Naive B cell (primary cell): ENCODE results near the gene PABPC1L2B. TPM values are rescaled to one million over a fixed set of nuclear protein-coding genes. Genes with fewer than 3 reads are reported as not detected.
"Not testable (repeated sequence)": the region's sequence is repeated elsewhere in the genome, so short reads cannot be mapped to it uniquely, and the experiment has no call there.

Experiments
- ATAC-seq, 2 donors: fragments of 150-1000 bp; cut with Tn5 transposase; 2 replicates each; pipeline ENCODE4 v1.10.0; 2021; ENCODE audit warnings: low read depth in 2 of 2, mild to moderate bottlenecking in 2 of 2, moderate library complexity in 2 of 2
- DNase-seq: peaks from one replicate; pipeline ENCODE4 v3.0.0; 2022
- H3K27ac Mint-ChIP-seq, 6 donors: one replicate each; pipeline ENCODE4 v1.8.0; 2020 to 2022; ENCODE audit warnings: mild to moderate bottlenecking in 6 of 6, mixed read lengths in 6 of 6, moderate library complexity in 5 of 6, inconsistent platforms in 2 of 6
- H3K27me3 Mint-ChIP-seq, 3 donors: one replicate each; pipeline ENCODE4 v1.8.0; 2021 to 2022; ENCODE audit warnings: mixed read lengths in 3 of 3, mild to moderate bottlenecking in 1 of 3
- H3K36me3 Mint-ChIP-seq, 2 donors: one replicate each; pipeline ENCODE4 v1.8.0; 2020 to 2022; ENCODE audit warnings: mixed read lengths in 2 of 2, inconsistent platforms in 1 of 2, mild to moderate bottlenecking in 1 of 2
- H3K4me1 Mint-ChIP-seq, 3 donors: one replicate each; pipeline ENCODE4 v1.8.0; 2020 to 2022; ENCODE audit warnings: mixed read lengths in 3 of 3, inconsistent platforms in 1 of 3, mild to moderate bottlenecking in 1 of 3, moderate library complexity in 1 of 3
- H3K4me3 Mint-ChIP-seq, 8 donors: one replicate each; pipeline ENCODE4 v1.8.0; 2020 to 2022; ENCODE audit warnings: mild to moderate bottlenecking in 8 of 8, mixed read lengths in 8 of 8, moderate library complexity in 8 of 8, inconsistent platforms in 2 of 8
- H3K9me3 Mint-ChIP-seq, 7 donors: one replicate each; pipeline ENCODE4 v1.8.0; 2020 to 2022; ENCODE audit warnings: mixed read lengths in 7 of 7, mild to moderate bottlenecking in 5 of 7, inconsistent platforms in 2 of 7, moderate library complexity in 1 of 7
- polyA plus RNA-seq, 6 donors: library from polyadenylated mRNA; unstranded; fragments of 300-500 nt; fragmentation: Illumina TruSeq; gene quantifications; one replicate each; pipeline ENCODE4 v1.2.3, GENCODE V29; 2021; ENCODE audit warnings: low read depth in 6 of 6

Gene PABPC1L2B
- polyA plus RNA-seq = not detected

- not testable (repeated sequence) for H3K27me3 Mint-ChIP-seq, H3K36me3 Mint-ChIP-seq, DNase-seq, H3K27ac Mint-ChIP-seq, H3K4me3 Mint-ChIP-seq, ATAC-seq, H3K4me1 Mint-ChIP-seq, H3K9me3 Mint-ChIP-seq
Measured at GRCh38 chrX:73002733-73003132, at the start of gene PABPC1L2B. PABPC1L2B (plus strand) TSS chrX:73002939; CDS start chrX:73003643, 704 bp downstream.

GRCh38 chrX:72959971-72960370, 42.8 kb upstream of the PABPC1L2B start:
- H3K36me3 Mint-ChIP-seq, H3K27me3 Mint-ChIP-seq, DNase-seq, H3K9me3 Mint-ChIP-seq, H3K4me3 Mint-ChIP-seq, H3K27ac Mint-ChIP-seq, ATAC-seq, H3K4me1 Mint-ChIP-seq: not testable (repeated sequence)

DNA sequence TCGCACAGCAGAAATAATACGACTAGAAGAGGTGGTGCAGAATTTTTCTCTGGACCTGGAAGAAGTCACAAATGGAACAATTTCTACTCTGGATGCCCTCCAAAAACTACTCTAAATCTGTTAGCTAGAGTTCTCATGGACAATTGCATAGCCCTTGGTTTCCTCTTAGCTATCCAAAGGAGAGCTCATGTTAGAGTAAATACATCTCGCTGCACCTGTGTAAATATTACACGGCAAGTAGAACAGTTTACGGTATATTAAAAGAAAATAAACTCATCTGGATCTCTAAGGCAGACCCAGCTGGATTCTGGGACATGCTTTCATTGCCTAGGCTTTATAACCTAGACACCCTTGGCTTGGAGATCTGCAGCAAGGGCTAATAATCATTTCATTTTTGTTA, 30.9 kb upstream of the PABPC1L2B start:
- not testable (repeated sequence) for H3K4me3 Mint-ChIP-seq, ATAC-seq, H3K4me1 Mint-ChIP-seq, DNase-seq, H3K27ac Mint-ChIP-seq, H3K36me3 Mint-ChIP-seq, H3K9me3 Mint-ChIP-seq, H3K27me3 Mint-ChIP-seq

GRCh38 chrX:72974885-72975284, 27.9 kb upstream of the PABPC1L2B start:
- H3K4me1 Mint-ChIP-seq, H3K9me3 Mint-ChIP-seq, ATAC-seq: not testable (repeated sequence)

DNA sequence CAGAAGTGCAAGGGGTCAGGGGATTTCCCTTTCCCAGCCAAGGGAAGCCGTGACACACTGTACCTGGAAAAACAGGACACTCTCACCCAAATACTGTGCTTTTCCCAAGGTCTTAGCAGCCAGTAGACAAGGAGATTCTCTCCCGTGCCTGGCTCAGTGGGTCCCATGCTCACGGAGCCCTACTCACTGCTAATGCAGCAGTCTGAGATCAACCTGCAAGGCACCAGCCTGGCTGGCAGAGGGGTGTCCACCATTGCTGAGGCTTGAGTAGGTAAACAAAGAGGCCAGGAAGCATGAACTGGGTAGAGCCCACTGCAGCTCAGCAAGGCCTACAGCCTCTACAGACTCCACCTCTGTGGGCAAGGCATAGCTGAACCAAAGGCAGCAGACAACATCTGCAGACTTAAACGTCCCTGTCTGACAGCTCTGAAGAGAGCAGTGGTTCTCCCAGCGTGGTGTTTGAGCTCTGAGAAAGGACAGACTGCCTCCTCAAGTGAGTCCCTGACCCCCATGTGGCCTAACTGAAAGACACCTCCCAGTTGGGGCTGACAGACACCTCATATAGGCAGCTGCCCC, 21.8 kb upstream of the PABPC1L2B start:
- H3K4me3 Mint-ChIP-seq, H3K27ac Mint-ChIP-seq, H3K4me1 Mint-ChIP-seq, H3K36me3 Mint-ChIP-seq, H3K27me3 Mint-ChIP-seq, DNase-seq, ATAC-seq: not testable (repeated sequence)
- H3K9me3 Mint-ChIP-seq = peaks cover 3 to 19% (median 9%) of the 10 kb centered on the region in 7 donors

More at GRCh38 chrX:72974885-72975284, 27.9 kb upstream of the PABPC1L2B start:
- DNase-seq, H3K27me3 Mint-ChIP-seq, H3K36me3 Mint-ChIP-seq, H3K27ac Mint-ChIP-seq, H3K4me3 Mint-ChIP-seq: not testable (repeated sequence)

DNA sequence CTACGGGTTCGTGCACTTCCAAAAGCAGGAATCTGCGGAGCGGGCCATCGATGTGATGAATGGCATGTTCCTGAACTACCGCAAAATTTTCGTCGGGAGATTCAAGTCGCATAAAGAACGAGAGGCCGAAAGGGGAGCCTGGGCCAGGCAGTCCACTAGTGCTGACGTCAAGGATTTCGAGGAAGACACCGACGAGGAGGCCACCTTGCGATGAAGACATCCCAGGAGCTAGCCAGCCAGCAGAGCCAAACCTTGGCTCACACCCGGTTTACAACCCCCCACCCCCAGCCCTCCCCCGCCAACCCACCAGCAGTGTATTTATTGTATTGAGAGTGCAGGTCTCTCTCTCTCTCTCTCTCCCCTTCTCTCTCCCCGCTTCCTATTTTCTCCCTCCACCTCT, 1.3 kb downstream of the PABPC1L2B start:
- not testable (repeated sequence) for DNase-seq, H3K27ac Mint-ChIP-seq, H3K27me3 Mint-ChIP-seq, H3K36me3 Mint-ChIP-seq, H3K4me1 Mint-ChIP-seq, H3K9me3 Mint-ChIP-seq, ATAC-seq, H3K4me3 Mint-ChIP-seq

GRCh38 chrX:73021361-73022092, 18.8 kb downstream of the PABPC1L2B start:
- Mint-ChIP-seq H3K36me3 (no peaks in the 10 kb centered on the region), H3K4me3 (no peak overlapping the region), H3K27ac (no peak overlapping the region), H3K9me3 (peaks cover 4 to 41% (median 20%) of the 10 kb centered on the region in 7 donors), H3K27me3 (no peaks in the 10 kb centered on the region), H3K4me1 (no peaks in the 10 kb centered on the region)
- ATAC-seq (no peak), DNase-seq (no peak)

GRCh38 chrX:73022093-73022445, 19.3 kb downstream of the PABPC1L2B start:
- not testable (repeated sequence) for H3K4me3 Mint-ChIP-seq, DNase-seq, H3K4me1 Mint-ChIP-seq, H3K36me3 Mint-ChIP-seq, H3K27me3 Mint-ChIP-seq, H3K27ac Mint-ChIP-seq, ATAC-seq
- peaks cover 4 to 41% (median 20%) of the 10 kb centered on the region in 7 donors for H3K9me3 Mint-ChIP-seq

- Mint-ChIP-seq H3K27me3 (peaks cover 0 to 17% (median 0%) of the 10 kb centered on the region in 3 donors), H3K4me3 (no peak overlapping the region), H3K27ac (no peak overlapping the region), H3K4me1 (no peaks in the 10 kb centered on the region), H3K9me3 (peaks cover 4 to 36% (median 7%) of the 10 kb centered on the region in 7 donors), H3K36me3 (no peaks in the 10 kb centered on the region)
- no peak for DNase-seq
- no peak for ATAC-seq
Measured at GRCh38 chrX:73028876-73029275, 26.1 kb downstream of the PABPC1L2B start.

Other genes with a start within 250 kb of the PABPC1L2B start
- 1 to 10 TPM in 5 of 6 donors, under 1 TPM in 1; 0.63 to 4.8 (median 4.1) TPM for gene DMRTC1B, start 226.0 kb upstream of the PABPC1L2B start, polyA plus RNA-seq
- not detected for gene FAM236B, start 220.3 kb upstream of the PABPC1L2B start, polyA plus RNA-seq
- not detected for gene FAM236D, start 194.7 kb upstream of the PABPC1L2B start, polyA plus RNA-seq
- gene FAM236C, start 90.3 kb upstream of the PABPC1L2B start, polyA plus RNA-seq = not detected
- not detected for gene FAM236A, start 64.7 kb upstream of the PABPC1L2B start, polyA plus RNA-seq
- 1 to 10 TPM in 1 of 6 donors, under 1 TPM in 4, not detected in 1; 0.20 to 2.1 (median 0.40) TPM for gene DMRTC1, start 59.1 kb upstream of the PABPC1L2B start, polyA plus RNA-seq
- not detected for gene PABPC1L2A, start 76.6 kb downstream of the PABPC1L2B start, polyA plus RNA-seq
- 1 to 10 TPM in 1 of 6 donors, under 1 TPM in 2, not detected in 3; 0.13 to 3.2 (median 0.34) TPM for gene NAP1L2, start 211.9 kb downstream of the PABPC1L2B start, polyA plus RNA-seq